ENCODE measurements around the gene DERL3. TPM values are rescaled to one million over a fixed set of nuclear protein-coding genes. Genes with fewer than 3 reads are reported as not detected.

Gene DERL3
- total and polyA plus RNA-seq, 11 donors: 0.24 to 12.7 (median 1.7) TPM

GRCh38 chr22:23834793-23835483 is 3.9 kb downstream of the DERL3 start:
- H3K27ac ChIP-seq: peak overlapping the region; percentile 74 to 99 (median 92)
- DNase-seq (peak; percentile 69 to 86 (median 80)), ATAC-seq (peak; percentile 64 to 81 (median 70))
- peaks cover 0 to 62% (median 19%) of the 10 kb centered on the region in 9 donors for H3K36me3 ChIP-seq
- intact Hi-C loops (cut with DNase I): loop anchor here in 3 of 10 donors (1.0 to 5.0 kb wide), 2 partner anchors 48 kb away; partner anchors contain the start of gene SMARCB1 (in 2 of the 3)
- WGBS, 4 donors: 36 to 66% (median 43%) methylated on average over 4 to 10 of the region's 10 CpGs
- H3K4me3 ChIP-seq: no peak overlapping the region
- no peaks in the 10 kb centered on the region for H3K27me3 ChIP-seq
- H3K4me1 ChIP-seq: peaks cover 6 to 91% (median 50%) of the 10 kb centered on the region in 12 donors
- TF ChIP-seq CTCF (IDR thresholded peaks at IDR 0.05): no peak
- no peak for TF ChIP-seq POLR2A (IDR thresholded peaks at IDR 0.05)
- H3K9me3 ChIP-seq: no peaks in the 10 kb centered on the region

GRCh38 chr22:23834406-23834792 is 4.4 kb downstream of the DERL3 start:
- Histone ChIP-seq H3K27ac (peak overlapping the region; percentile 74 to 99 (median 92)), H3K9me3 (no peaks in the 10 kb centered on the region), H3K36me3 (peaks cover 0 to 67% (median 19%) of the 10 kb centered on the region in 9 donors), H3K4me1 (peaks cover 6 to 92% (median 53%) of the 10 kb centered on the region in 12 donors), H3K4me3 (no peak overlapping the region), H3K27me3 (no peaks in the 10 kb centered on the region)
- ATAC-seq (no peak), DNase-seq (peak in 1 of 5 donors; percentile 19)
- TF ChIP-seq CTCF (IDR thresholded peaks at IDR 0.05) (no peak), POLR2A (IDR thresholded peaks at IDR 0.05) (no peak)
- 66 to 86% (median 83%) methylated on average over 3 of the region's 3 CpGs for WGBS, 4 donors
- intact Hi-C loops (cut with DNase I): loop anchor here in 1 of 10 donors (5.0 kb wide), 1 partner anchor 47 kb away; the partner anchor contains the start of gene SMARCB1

- DNase-seq: peak in 2 of 5 donors; percentile 61 to 67
- Histone ChIP-seq H3K9me3 (no peaks in the 10 kb centered on the region), H3K4me1 (peaks cover 6 to 92% (median 55%) of the 10 kb centered on the region in 12 donors), H3K27ac (peak overlapping the region; percentile 74 to 99 (median 92)), H3K36me3 (peaks cover 0 to 72% (median 20%) of the 10 kb centered on the region in 9 donors), H3K4me3 (no peak overlapping the region), H3K27me3 (no peaks in the 10 kb centered on the region)
- TF ChIP-seq POLR2A (IDR thresholded peaks at IDR 0.05) (no peak), CTCF (IDR thresholded peaks at IDR 0.05) (no peak)
- intact Hi-C loops (cut with DNase I): loop anchor here in 1 of 10 donors (5.0 kb wide), 1 partner anchor 47 kb away; the partner anchor contains the start of gene SMARCB1
- ATAC-seq: no peak
- WGBS, 4 donors: 43 to 66% (median 57%) methylated on average over 13 of the region's 13 CpGs
Observed at GRCh38 chr22:23833911-23834317, 4.9 kb downstream of the DERL3 start.

GRCh38 chr22:23833017-23833751 is 5.6 kb downstream of the DERL3 start:
- DNase-seq (peak in 2 of 5 donors; percentile 14 to 38), ATAC-seq (no peak)
- H3K9me3 ChIP-seq: no peaks in the 10 kb centered on the region
- H3K4me1 ChIP-seq: peaks cover 0 to 92% (median 49%) of the 10 kb centered on the region in 12 donors
- H3K27ac ChIP-seq: peak overlapping the region; percentile 74 to 99 (median 92)
- intact Hi-C loops (cut with DNase I): loop anchor here in 1 of 10 donors (5.0 kb wide), 1 partner anchor 46 kb away; the partner anchor contains the start of gene SMARCB1
- TF ChIP-seq CTCF (IDR thresholded peaks at IDR 0.05) (peak in 3 of 12 donors; percentile 6 to 16 (median 9)), POLR2A (IDR thresholded peaks at IDR 0.05) (no peak)
- WGBS, 4 donors: 80 to 92% (median 83%) methylated on average over 16 of the region's 16 CpGs
- H3K4me3 ChIP-seq: no peak overlapping the region
- H3K27me3 ChIP-seq: no peaks in the 10 kb centered on the region
- H3K36me3 ChIP-seq: peaks cover 0 to 78% (median 25%) of the 10 kb centered on the region in 9 donors

Data from heart left ventricle (tissue), 16 donors.